Mesenteric fat pad (tissue), 1 donor: Measurements from ENCODE around the gene BCL2L11. TPM values are rescaled to one million over a fixed set of nuclear protein-coding genes. Genes with fewer than 3 reads are reported as not detected.

ENCODE experiments used
- DNase-seq: peaks from one replicate; pipeline ENCODE4 v3.0.0-alpha.2; 2020; ENCODE audit warnings: low spot score
- total RNA-seq: library from RNA; stranded (reverse); fragmentation: NEBNext Ultra II Directional; extraction: Animal tissue kit (Norgen Biotek cat#: 25700); gene quantifications from one replicate; pipeline ENCODE4 v1.2.1, GENCODE V29; 2021
- donor health status: DM: yes; HTN: yes; CAD: no.

The BCL2L11 gene
- total RNA-seq, 1 donor from 2014 or later = 9.0 TPM

- DNase-seq = no peak
Measured at GRCh38 chr2:111167863-111168162, 47.1 kb downstream of the BCL2L11 start.

- no peak for DNase-seq
Measured at GRCh38 chr2:111168528-111169239, 48.0 kb downstream of the BCL2L11 start.

GRCh38 chr2:111169268-111169667, 48.6 kb downstream of the BCL2L11 start:
- DNase-seq = no peak

- DNase-seq = no peak
Measured at GRCh38 chr2:111169924-111170323, 49.2 kb downstream of the BCL2L11 start.

- no peak for DNase-seq
Measured at GRCh38 chr2:111171337-111171930, 50.7 kb downstream of the BCL2L11 start.

- no peak for DNase-seq
Measured at GRCh38 chr2:111172666-111173065, 52.0 kb downstream of the BCL2L11 start.

- DNase-seq = no peak
Measured at GRCh38 chr2:111173338-111173737, 52.6 kb downstream of the BCL2L11 start.

GRCh38 chr2:111173856-111174255, 53.1 kb downstream of the BCL2L11 start:
- no peak for DNase-seq

- no peak for DNase-seq
Measured at GRCh38 chr2:111175615-111176014, 54.9 kb downstream of the BCL2L11 start.

- no peak for DNase-seq
Measured at GRCh38 chr2:111176388-111176787, 55.7 kb downstream of the BCL2L11 start.

- no peak for DNase-seq
Measured at GRCh38 chr2:111176867-111177266, 56.2 kb downstream of the BCL2L11 start.

- DNase-seq = no peak
Measured at GRCh38 chr2:111178296-111178695, 57.6 kb downstream of the BCL2L11 start.

- no peak for DNase-seq
Measured at GRCh38 chr2:111178730-111179405, 58.2 kb downstream of the BCL2L11 start.

GRCh38 chr2:111182121-111182520, 61.4 kb downstream of the BCL2L11 start:
- no peak for DNase-seq

GRCh38 chr2:111182740-111183139, 62.0 kb downstream of the BCL2L11 start:
- DNase-seq = no peak

- no peak for DNase-seq
Measured at GRCh38 chr2:111184725-111185310, 64.1 kb downstream of the BCL2L11 start.

GRCh38 chr2:111185361-111186022, 64.8 kb downstream of the BCL2L11 start:
- no peak for DNase-seq

- DNase-seq = no peak
Measured at GRCh38 chr2:111186121-111186715, 65.5 kb downstream of the BCL2L11 start.

- DNase-seq = no peak
Measured at GRCh38 chr2:111186933-111187332, 66.2 kb downstream of the BCL2L11 start.

- no peak for DNase-seq
Measured at GRCh38 chr2:111188681-111189080, 68.0 kb downstream of the BCL2L11 start.

GRCh38 chr2:111189106-111189505, 68.4 kb downstream of the BCL2L11 start:
- no peak for DNase-seq
